IMR-90 (cell line): ENCODE data around the gene BICD2. TPM values are rescaled to one million over a fixed set of nuclear protein-coding genes. Genes with fewer than 3 reads are reported as not detected.

Source experiments
- ATAC-seq: fragments of 200-7000 bp; cut with Tn5 transposase; 2 replicates; pipeline ENCODE4 v1.9.1; 2020; ENCODE audit warnings: low read depth, mild to moderate bottlenecking, moderate library complexity
- BruUV-seq: library from RNA; stranded (reverse); fragments of 400-500 nt; replicated peaks from 2 replicates; lab custom pipeline; 2021; lab: Mats Ljungman, UMichigan
- CTCF ChIA-PET: fragments of 300-600 bp; formaldehyde crosslinking; extraction: SDS; loops from one replicate; lab custom pipeline; 2021; ENCODE audit warnings: antibody characterized with exemption; lab: Yijun Ruan, JAX
- POLR2A ChIA-PET: fragments of 300-600 bp; sonication (Branson Sonifier 250); formaldehyde crosslinking; loops from one replicate; lab custom pipeline; 2022; ENCODE audit warnings: antibody characterized with exemption; ENCODE audit not compliant: unreplicated experiment; lab: Charles Lee
- DNase-seq: peaks from one replicate; pipeline ENCODE4 v3.0.0; 2013
- H2AFZ ChIP-seq: replicated peaks from 2 replicates; pipeline ENCODE3; 2013; ENCODE audit warnings: low read length, mild to moderate bottlenecking; ENCODE audit not compliant: poor library complexity
- H2AK5ac ChIP-seq: 2 replicates; pipeline ENCODE4 v1.6.1; 2013; ENCODE audit warnings: low read depth, low read length, inconsistent platforms
- H2AK9ac ChIP-seq: replicated peaks from 2 replicates; pipeline ENCODE3; 2013; ENCODE audit warnings: mild to moderate bottlenecking, low read depth, low read length, moderate library complexity; ENCODE audit not compliant: poor library complexity
- H2BK120ac ChIP-seq: 2 replicates; pipeline ENCODE4 v1.6.1; 2013; ENCODE audit warnings: low read depth, low read length, inconsistent platforms
- H2BK15ac ChIP-seq: 3 replicates; pipeline ENCODE4 v1.6.1; 2013; ENCODE audit warnings: low read depth, low read length, inconsistent platforms
- H2BK20ac ChIP-seq: 2 replicates; pipeline ENCODE4 v1.6.1; 2013; ENCODE audit warnings: low read depth, mild to moderate bottlenecking, inconsistent platforms, low read length, moderate library complexity
- H2BK5ac ChIP-seq: 2 replicates; pipeline ENCODE4 v1.6.1; 2013; ENCODE audit warnings: mild to moderate bottlenecking, low read depth, low read length, inconsistent platforms; ENCODE audit not compliant: poor library complexity, severe bottlenecking
- H3K14ac ChIP-seq: replicated peaks from 2 replicates; pipeline ENCODE4 v1.6.1; 2013; ENCODE audit warnings: low read depth, low read length, inconsistent platforms
- H3K18ac ChIP-seq: 2 replicates; pipeline ENCODE4 v1.6.1; 2013; ENCODE audit warnings: low read depth, low read length, control low read depth
- H3K23ac ChIP-seq: 2 replicates; pipeline ENCODE4 v1.6.1; 2013; ENCODE audit warnings: low read depth, low read length, inconsistent platforms
- H3K27ac ChIP-seq: 2 replicates; pipeline ENCODE4 v1.5.1; 2013; ENCODE audit warnings: mild to moderate bottlenecking, control low read depth, low read length; ENCODE audit not compliant: insufficient read depth
- H3K27me3 ChIP-seq: 2 replicates; pipeline ENCODE4 v1.6.1; 2013; ENCODE audit warnings: low read length; ENCODE audit not compliant: control insufficient read depth, insufficient read depth
- H3K36me3 ChIP-seq: 2 replicates; pipeline ENCODE4 v1.6.1; 2013; ENCODE audit warnings: low read length, mixed read lengths; ENCODE audit not compliant: control insufficient read depth, insufficient read depth
- H3K4ac ChIP-seq: 2 replicates; pipeline ENCODE4 v1.6.1; 2013; ENCODE audit warnings: low read depth, low read length, inconsistent platforms
- H3K4me1 ChIP-seq: 2 replicates; pipeline ENCODE4 v1.6.1; 2013; ENCODE audit warnings: low read length, mixed read lengths; ENCODE audit not compliant: control insufficient read depth, insufficient read depth
- H3K4me2 ChIP-seq: 2 replicates; pipeline ENCODE4 v1.6.1; 2013; ENCODE audit warnings: low read depth, mild to moderate bottlenecking, control low read depth, low read length, moderate library complexity
- H3K4me3 ChIP-seq: 2 replicates; pipeline ENCODE4 v1.5.1; 2013; ENCODE audit warnings: low read depth, mild to moderate bottlenecking, control low read depth, low read length, moderate library complexity; ENCODE audit not compliant: insufficient read depth
- H3K56ac ChIP-seq: 2 replicates; pipeline ENCODE4 v1.6.1; 2013; ENCODE audit warnings: low read length, inconsistent platforms; ENCODE audit not compliant: insufficient read depth; ENCODE audit errors: extremely low read depth
- H3K79me1 ChIP-seq, 2 experiments: 2 replicates each; pipeline ENCODE4 v1.6.1; 2013; ENCODE audit warnings: low read length in 2 of 2, inconsistent platforms in 1 of 2, low read depth in 1 of 2
- H3K9ac ChIP-seq: 2 replicates; pipeline ENCODE4 v1.6.1; 2013; ENCODE audit warnings: low read depth, low read length, control low read depth
- H3K9me1 ChIP-seq: 2 replicates; pipeline ENCODE4 v1.6.1; 2013; ENCODE audit warnings: low read length, inconsistent platforms; ENCODE audit not compliant: insufficient read depth
- H3K9me3 ChIP-seq: 2 replicates; pipeline ENCODE4 v1.6.1; 2013; ENCODE audit warnings: low read length; ENCODE audit not compliant: control insufficient read depth, insufficient read depth
- H4K20me1 ChIP-seq: 2 replicates; pipeline ENCODE4 v1.6.1; 2013; ENCODE audit warnings: low read length, inconsistent platforms; ENCODE audit not compliant: insufficient read depth
- H4K5ac ChIP-seq: 2 replicates; pipeline ENCODE4 v1.6.1; 2013; ENCODE audit warnings: mild to moderate bottlenecking, low read depth, low read length, control low read depth
- H4K8ac ChIP-seq, 2 experiments: 2 replicates each; pipeline ENCODE4 v1.6.1; 2013; ENCODE audit warnings: low read depth in 2 of 2, low read length in 2 of 2, control low read depth in 1 of 2, inconsistent platforms in 1 of 2
- H4K91ac ChIP-seq: 2 replicates; pipeline ENCODE4 v1.6.1; 2013; ENCODE audit warnings: low read depth, low read length, inconsistent platforms; ENCODE audit not compliant: insufficient read depth
- BHLHE40 ChIP-seq: fragments of 150-350 bp; IDR thresholded peaks from 2 replicates; pipeline ENCODE4 v1.6.1; 2016; ENCODE audit warnings: mild to moderate bottlenecking, low read depth, low read length
- CEBPB ChIP-seq: IDR thresholded peaks from 2 replicates; pipeline ENCODE4 v1.6.1; 2012; ENCODE audit warnings: low read depth, low read length, improper control_type of control experiment
- CHD1 ChIP-seq: IDR thresholded peaks from 2 replicates; pipeline ENCODE4 v1.6.1; 2012; ENCODE audit warnings: low read depth, low read length, improper control_type of control experiment
- CTCF ChIP-seq: conservative IDR thresholded peaks from 2 replicates; pipeline ENCODE4 v1.5.1; 2012; ENCODE audit warnings: mild to moderate bottlenecking, low read depth, low read length, improper control_type of control experiment
- MAZ ChIP-seq: IDR thresholded peaks from 2 replicates; pipeline ENCODE4 v1.6.1; 2012; ENCODE audit warnings: low read depth, mild to moderate bottlenecking, low read length, improper control_type of control experiment, moderate library complexity, borderline replicate concordance
- POLR2A ChIP-seq: IDR thresholded peaks from 2 replicates; pipeline ENCODE4 v1.6.1; 2012; ENCODE audit warnings: mild to moderate bottlenecking, low read depth, low read length
- RAD21 ChIP-seq: IDR thresholded peaks from 2 replicates; pipeline ENCODE4 v1.6.1; 2012; ENCODE audit warnings: low read length, improper control_type of control experiment
- RCOR1 ChIP-seq: IDR thresholded peaks from 2 replicates; pipeline ENCODE4 v1.6.1; 2012; ENCODE audit warnings: mild to moderate bottlenecking, low read length, improper control_type of control experiment; ENCODE audit not compliant: insufficient replicate concordance
- SMC3 ChIP-seq: fragments of 150-350 bp; IDR thresholded peaks from 2 replicates; pipeline ENCODE4 v1.6.1; 2016; ENCODE audit warnings: low read depth, mild to moderate bottlenecking, antibody characterized with exemption, low read length, moderate library complexity
- WGBS, 2 experiments: methylation state at CpG; one replicate each; pipeline versions ENCODE4 v1.1.5 to v1.1.7; 2013; ENCODE audit warnings: missing lambda C conversion rate in 2 of 2; ENCODE audit not compliant: insufficient read length in 1 of 2; ENCODE audit errors: extremely low coverage in 2 of 2; 5-methylcytosine and 5-hydroxymethylcytosine counted together
- dilution Hi-C: fragments of 300-500 bp; cut with HindIII; formaldehyde crosslinking; loops from one replicate; pipeline ENCODE4 v1.14.3; 2018; ENCODE audit warnings: low sequenced_read_pairs; ENCODE audit not compliant: unreplicated experiment
- in situ Hi-C: fragments of 300-500 bp; cut with MboI; formaldehyde crosslinking; loops from 3 replicates; pipeline ENCODE4 v1.14.3; 2019; ENCODE audit warnings: low sequenced_read_pairs, inconsistent platforms, mixed read lengths
- intact Hi-C: fragments of 100-400 bp; cut with micrococcal nuclease; formaldehyde crosslinking; loops from 2 replicates; pipeline ENCODE4 v1.10.0; 2022
- polyA plus RNA-seq, 3 experiments: library from polyadenylated mRNA; depleted of rRNA; stranded (reverse); fragments of >200 nt; gene quantifications; 2 replicates each; pipeline ENCODE4 v1.2.3, GENCODE V29; 2012; ENCODE audit warnings: low replicate concordance in 1 of 3
- total RNA-seq: library from RNA; depleted of rRNA; stranded (reverse); fragments of >200 nt; gene quantifications from 2 replicates; pipeline ENCODE4 v1.2.3, GENCODE V29; 2012

Gene BICD2
- total and polyA plus RNA-seq, 2 of the 4 experiments (the other 2 are of a cell fraction) = 21.5 to 35.7 TPM

DNA sequence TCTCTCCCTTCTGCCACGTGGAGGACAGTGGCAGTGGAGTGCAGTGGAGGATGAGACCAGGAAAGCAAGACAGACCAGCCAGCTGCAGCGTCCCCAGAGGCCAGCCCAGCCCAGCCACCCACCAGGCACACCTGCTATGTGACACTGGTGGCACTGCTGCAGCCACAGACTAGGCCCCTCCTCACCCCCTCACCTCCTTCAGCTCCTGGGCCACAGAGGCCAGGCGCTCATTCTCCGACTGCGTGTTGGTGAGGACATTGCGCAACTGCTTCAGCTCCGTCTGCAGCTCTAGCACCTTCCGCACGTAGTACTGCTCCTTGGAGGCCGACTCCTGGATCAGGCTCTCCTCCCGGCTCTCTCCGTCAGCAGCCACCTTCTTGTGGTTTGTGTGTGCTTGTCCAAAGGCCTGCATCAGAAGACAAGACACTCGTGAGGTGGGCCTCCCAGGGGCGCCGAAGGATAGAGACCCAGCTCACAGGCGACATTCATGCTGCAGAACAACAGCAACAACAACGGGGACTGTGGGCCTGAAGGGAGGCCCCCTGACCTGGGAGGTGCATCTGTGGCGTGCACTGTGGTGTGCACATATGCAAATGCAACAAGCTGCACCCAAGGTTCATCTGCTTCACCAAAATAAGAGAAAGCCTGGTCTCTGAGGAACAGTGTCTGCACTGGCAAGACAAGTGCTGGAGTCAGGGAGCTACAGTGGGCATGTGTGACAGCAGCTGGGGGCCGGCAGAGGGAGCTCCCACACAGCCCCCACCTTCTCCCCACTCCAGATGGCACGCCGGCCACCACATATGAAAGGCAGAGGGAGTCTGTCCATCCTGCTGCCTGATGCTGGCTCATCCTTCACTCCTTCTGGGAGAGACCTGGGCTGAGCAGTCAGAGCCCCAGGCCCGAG lies 35.5 kb downstream of the BICD2 start:
- Histone ChIP-seq H4K8ac (no peak overlapping the region), H3K27me3 (no peaks in the 10 kb centered on the region), H2BK20ac (no peak overlapping the region), H2BK15ac (no peak overlapping the region), H3K56ac (no peak overlapping the region), H2AK9ac (no peak overlapping the region), H3K14ac (no peak overlapping the region), H3K23ac (no peak overlapping the region), H2BK120ac (no peak overlapping the region), H3K4me1 (peaks cover 3% of the 10 kb centered on the region), H4K20me1 (peaks cover 51% of the 10 kb centered on the region), H3K4me2 (no peak overlapping the region), H3K27ac (no peak overlapping the region), H3K4ac (no peak overlapping the region; the same call in 1 of the 2 replicates), H3K9me3 (no peaks in the 10 kb centered on the region), H3K9me1 (peaks cover 28% of the 10 kb centered on the region), H3K79me1 (peaks cover 40 to 80% of the 10 kb centered on the region in 2 experiments), H2AFZ (no peak overlapping the region), H2BK5ac (no peak overlapping the region), H3K18ac (no peak overlapping the region), H3K4me3 (no peak overlapping the region), H2AK5ac (no peak overlapping the region), H3K36me3 (peaks cover 21% of the 10 kb centered on the region; the same call in 1 of the 2 replicates), H4K5ac (no peak overlapping the region), H3K9ac (no peak overlapping the region), H4K91ac (no peak overlapping the region)
- no TSS peak for BruUV-seq
- peak; percentile 54 for TF ChIP-seq CTCF
- no peak for TF ChIP-seq CHD1
- TF ChIP-seq BHLHE40 = no peak
- TF ChIP-seq CEBPB = peak; percentile 90
- peak; percentile 67 for TF ChIP-seq RAD21
- no peak for TF ChIP-seq RCOR1
- peak; percentile 66 for TF ChIP-seq SMC3
- no peak for TF ChIP-seq POLR2A
- TF ChIP-seq MAZ = peak; percentile 59
- WGBS, 2 experiments = 92% methylated on average over 2 of the region's 22 CpGs; no CpG with 5 or more reads in 1 of the 2 experiments
- ATAC-seq (peak; percentile 79), DNase-seq (peak; percentile 20)
- ChIA-PET CTCF (interaction anchor here (1.1 kb wide), 1 partner anchor 11 kb away, joined by 3 read pairs; no protein-coding TSS in a partner anchor), POLR2A (interaction anchor here (0.5 kb wide), 1 partner anchor 9 kb away, joined by 3 read pairs; no protein-coding TSS in a partner anchor)
- intact Hi-C loops (loop anchor here (1.0 to 5.0 kb wide), 2 partner anchors 33 to 61 kb away; partner anchors contain the start of gene BICD2), dilution Hi-C loops (no loop called here), in situ Hi-C loops (no loop called here)
